ENCODE measurements around the gene ESYT1. TPM values are rescaled to one million over a fixed set of nuclear protein-coding genes. Genes with fewer than 3 reads are reported as not detected.
A peak's percentile ranks its signal among the peaks of the same experiment; 100 is the strongest.

ESYT1 gene
- total RNA-seq, 6 experiments from 2014 or later = 136 to 174 (median 151) TPM

DNA sequence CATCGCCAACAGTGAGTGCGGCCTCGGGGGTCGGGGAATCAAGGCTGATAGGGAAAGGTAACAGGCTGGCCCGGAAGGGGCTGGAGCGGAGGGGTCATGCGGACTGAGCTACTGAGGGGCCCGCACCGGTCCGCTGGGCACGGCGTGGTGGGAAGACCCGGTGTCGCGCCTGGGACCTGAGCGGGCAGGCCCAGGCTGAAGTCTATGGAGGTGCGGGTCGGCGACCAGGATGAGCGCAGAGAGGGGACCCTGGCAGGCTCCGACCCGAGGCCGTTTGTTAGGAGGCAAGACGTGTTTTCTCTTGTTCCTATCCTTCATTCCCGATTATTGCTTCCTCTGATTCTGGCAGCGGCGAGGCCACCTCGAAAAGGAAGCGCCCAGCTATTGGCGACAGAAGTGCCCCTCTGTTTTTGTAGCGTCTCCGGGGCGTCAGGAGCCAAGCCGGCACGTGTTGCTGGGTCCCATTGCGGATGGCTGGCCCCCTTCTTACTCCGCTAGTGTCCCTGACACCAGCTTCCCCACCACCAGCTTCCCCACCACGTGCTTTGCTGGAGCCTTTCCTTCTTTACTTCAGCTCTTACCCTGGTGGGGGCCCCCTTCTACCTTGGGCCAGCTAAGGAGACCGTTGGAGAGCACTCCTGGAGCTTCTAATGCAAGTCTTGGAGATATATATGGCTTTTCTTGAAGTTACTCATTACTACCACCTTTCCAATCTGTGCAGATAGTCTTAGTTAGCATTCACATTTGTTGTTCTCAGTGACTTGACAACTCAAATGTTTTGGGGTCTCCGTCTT, 23.1 kb upstream of the ESYT1 start:
- DNase-seq = no peak
- H3K27me3 Mint-ChIP-seq (ENCODE audit: insufficient read depth) = peaks cover 2% of the 10 kb centered on the region
- peaks cover 34% of the 10 kb centered on the region for H3K4me1 Mint-ChIP-seq (ENCODE audit: low read depth)
- peaks cover 29% of the 10 kb centered on the region for H3K36me3 Mint-ChIP-seq (ENCODE audit: low read depth)
- peak overlapping the region; percentile 97 for H3K4me3 Mint-ChIP-seq
- H3K9me3 Mint-ChIP-seq = no peaks in the 10 kb centered on the region
- TF ChIP-seq, protein P1, sequence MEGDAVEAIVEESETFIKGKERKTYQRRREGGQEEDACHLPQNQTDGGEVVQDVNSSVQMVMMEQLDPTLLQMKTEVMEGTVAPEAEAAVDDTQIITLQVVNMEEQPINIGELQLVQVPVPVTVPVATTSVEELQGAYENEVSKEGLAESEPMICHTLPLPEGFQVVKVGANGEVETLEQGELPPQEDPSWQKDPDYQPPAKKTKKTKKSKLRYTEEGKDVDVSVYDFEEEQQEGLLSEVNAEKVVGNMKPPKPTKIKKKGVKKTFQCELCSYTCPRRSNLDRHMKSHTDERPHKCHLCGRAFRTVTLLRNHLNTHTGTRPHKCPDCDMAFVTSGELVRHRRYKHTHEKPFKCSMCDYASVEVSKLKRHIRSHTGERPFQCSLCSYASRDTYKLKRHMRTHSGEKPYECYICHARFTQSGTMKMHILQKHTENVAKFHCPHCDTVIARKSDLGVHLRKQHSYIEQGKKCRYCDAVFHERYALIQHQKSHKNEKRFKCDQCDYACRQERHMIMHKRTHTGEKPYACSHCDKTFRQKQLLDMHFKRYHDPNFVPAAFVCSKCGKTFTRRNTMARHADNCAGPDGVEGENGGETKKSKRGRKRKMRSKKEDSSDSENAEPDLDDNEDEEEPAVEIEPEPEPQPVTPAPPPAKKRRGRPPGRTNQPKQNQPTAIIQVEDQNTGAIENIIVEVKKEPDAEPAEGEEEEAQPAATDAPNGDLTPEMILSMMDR (IDR thresholded peaks at IDR 0.05) = peak; percentile 15; the same call in 1 of the 2 replicates
- H3K27ac Mint-ChIP-seq = peak overlapping the region; percentile 94

DNA sequence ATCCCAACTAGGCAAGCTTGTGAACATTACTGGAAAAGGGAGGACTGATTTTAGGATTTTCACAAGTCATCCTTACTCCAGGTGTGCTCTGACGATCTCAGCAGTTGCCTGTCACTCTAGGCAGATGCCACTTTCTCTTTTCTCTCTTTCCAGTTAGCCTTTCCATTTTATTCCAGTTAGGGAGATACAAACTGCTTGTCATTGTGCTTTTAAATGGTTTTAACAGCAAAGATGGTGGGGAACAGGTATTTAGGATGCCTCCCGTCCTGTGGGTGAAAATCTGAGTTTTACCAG, 22.5 kb upstream of the ESYT1 start:
- H3K27me3 Mint-ChIP-seq (ENCODE audit: insufficient read depth) = peaks cover 2% of the 10 kb centered on the region
- peak overlapping the region; percentile 97 for H3K4me3 Mint-ChIP-seq
- H3K27ac Mint-ChIP-seq = peak overlapping the region; percentile 94
- DNase-seq = no peak
- H3K36me3 Mint-ChIP-seq (ENCODE audit: low read depth) = peaks cover 35% of the 10 kb centered on the region
- TF ChIP-seq, protein P1 (IDR thresholded peaks at IDR 0.05) = no peak
- H3K4me1 Mint-ChIP-seq (ENCODE audit: low read depth) = peaks cover 34% of the 10 kb centered on the region
- H3K9me3 Mint-ChIP-seq = no peaks in the 10 kb centered on the region

DNA sequence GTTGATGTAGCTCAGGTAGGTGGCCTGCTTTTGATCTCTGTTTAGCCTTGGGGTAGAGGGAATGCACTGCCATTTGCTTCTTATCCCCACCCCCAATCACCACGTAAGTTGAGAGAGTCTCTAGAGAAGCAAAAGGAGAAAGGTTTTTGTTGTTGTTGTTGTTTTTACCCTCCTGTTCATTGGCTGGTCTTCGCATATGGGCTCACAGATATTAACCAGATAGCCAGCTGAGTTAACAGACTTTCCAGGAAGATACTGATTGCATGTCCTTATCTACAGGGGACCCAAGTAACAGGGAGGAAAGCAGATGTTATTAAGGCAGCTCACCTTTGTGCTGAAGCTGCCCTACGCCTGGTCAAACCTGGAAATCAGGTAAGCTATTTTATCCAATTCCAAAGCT, 20.8 kb upstream of the ESYT1 start:
- Mint-ChIP-seq H3K27ac (peak overlapping the region; percentile 34; the same call in 1 of the 2 replicates), H3K4me3 (no peak overlapping the region), H3K9me3 (no peaks in the 10 kb centered on the region), H3K4me1 (ENCODE audit: low read depth) (peaks cover 34% of the 10 kb centered on the region), H3K27me3 (ENCODE audit: insufficient read depth) (peaks cover 2% of the 10 kb centered on the region), H3K36me3 (ENCODE audit: low read depth) (peaks cover 41% of the 10 kb centered on the region)
- DNase-seq = no peak
- TF ChIP-seq, protein P1 (IDR thresholded peaks at IDR 0.05) = no peak

DNA sequence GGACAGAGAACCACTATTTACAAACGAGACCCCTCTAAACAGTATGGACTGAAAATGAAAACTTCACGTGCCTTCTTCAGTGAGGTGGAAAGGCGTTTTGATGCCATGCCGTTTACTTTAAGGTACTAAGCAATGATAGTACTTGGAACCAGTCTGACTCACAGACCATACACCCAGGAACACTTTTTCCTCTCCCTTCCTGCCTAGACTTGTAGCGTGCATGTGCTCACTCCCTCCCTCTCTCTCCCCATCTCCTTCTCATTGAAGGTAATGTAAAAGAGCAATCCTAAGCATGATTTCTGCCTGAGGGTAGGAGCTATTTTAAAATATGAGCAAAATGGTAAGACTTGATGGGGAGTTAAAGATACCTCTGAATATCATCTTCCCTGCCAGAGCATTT, 17.5 kb upstream of the ESYT1 start:
- Mint-ChIP-seq H3K27ac (no peak overlapping the region), H3K4me1 (ENCODE audit: low read depth) (peaks cover 25% of the 10 kb centered on the region), H3K4me3 (no peak overlapping the region), H3K36me3 (ENCODE audit: low read depth) (peaks cover 45% of the 10 kb centered on the region), H3K27me3 (ENCODE audit: insufficient read depth) (no peaks in the 10 kb centered on the region), H3K9me3 (no peaks in the 10 kb centered on the region)
- no peak for DNase-seq
- TF ChIP-seq, protein P1 (IDR thresholded peaks at IDR 0.05) = no peak

DNA sequence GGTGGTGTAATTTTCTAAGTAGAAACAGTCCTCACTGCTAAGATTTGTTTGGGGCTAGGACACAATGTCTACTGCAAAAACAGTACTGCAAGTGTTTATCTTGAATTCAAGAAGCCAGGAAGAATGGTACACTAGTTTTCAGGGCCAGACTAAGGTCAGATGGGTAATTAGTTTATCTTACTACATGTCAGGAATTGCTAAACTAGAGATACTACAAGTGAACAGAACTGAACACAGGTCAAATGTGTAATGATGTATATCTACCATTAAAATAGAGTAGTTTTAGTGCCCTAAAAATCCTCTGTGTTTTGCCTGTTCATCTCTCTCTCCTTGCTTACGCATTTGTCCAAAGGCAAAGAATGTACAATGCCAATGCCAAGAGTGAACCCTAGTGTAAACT, 14.0 kb upstream of the ESYT1 start:
- TF ChIP-seq, protein P1 (IDR thresholded peaks at IDR 0.05) = no peak
- H3K4me3 Mint-ChIP-seq = no peak overlapping the region
- DNase-seq = no peak
- H3K27me3 Mint-ChIP-seq (ENCODE audit: insufficient read depth) = peaks cover 17% of the 10 kb centered on the region
- peaks cover 22% of the 10 kb centered on the region for H3K4me1 Mint-ChIP-seq (ENCODE audit: low read depth)
- peak overlapping the region; percentile 42 for H3K27ac Mint-ChIP-seq
- H3K36me3 Mint-ChIP-seq (ENCODE audit: low read depth) = peaks cover 42% of the 10 kb centered on the region
- H3K9me3 Mint-ChIP-seq = peaks cover 7% of the 10 kb centered on the region; the same call in 1 of the 2 replicates
